Body of pancreas (tissue), 4 donors: ENCODE data around the gene HERPUD2.

Source experiments
- POLR2A ChIP-seq, 3 donors: fragments of 450-650 bp; IDR thresholded peaks; one replicate each; pipeline ENCODE4 v1.6.1; 2016; ENCODE audit warnings: antibody characterized with exemption in 3 of 3, mild to moderate bottlenecking in 2 of 3
- TF ChIP-seq, protein P1 (sequence below), 7 experiments: fragments of 450-650 bp in 4 of 7; fragments of 200-600 bp in 3 of 7; sonication (generic) in 3 of 7; IDR thresholded peaks; one replicate each; pipeline ENCODE4 v1.5.1; 2016 to 2019; ENCODE audit warnings: antibody characterized with exemption in 7 of 7

DNA sequence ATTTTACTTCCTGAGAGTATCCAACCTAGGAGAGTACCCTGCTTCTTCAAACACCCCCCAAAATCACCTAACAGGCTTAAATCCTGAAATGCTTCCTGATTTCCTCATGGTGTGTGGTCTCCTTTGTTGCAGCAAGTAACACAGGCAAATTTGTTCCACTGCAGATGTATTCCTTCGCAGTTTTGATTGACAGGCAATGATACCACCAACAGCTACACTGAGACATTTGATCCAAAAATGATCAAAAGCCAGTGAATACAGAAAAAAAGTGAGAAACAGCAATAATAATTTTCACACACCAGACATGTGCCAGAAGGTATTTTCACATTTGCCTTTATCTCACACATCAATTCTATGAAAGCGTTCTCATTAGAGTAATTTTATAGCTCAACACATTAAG is 95.9 kb downstream of the HERPUD2 start:
- TF ChIP-seq POLR2A (IDR thresholded peaks at IDR 0.05): no peak
- TF ChIP-seq, protein P1, sequence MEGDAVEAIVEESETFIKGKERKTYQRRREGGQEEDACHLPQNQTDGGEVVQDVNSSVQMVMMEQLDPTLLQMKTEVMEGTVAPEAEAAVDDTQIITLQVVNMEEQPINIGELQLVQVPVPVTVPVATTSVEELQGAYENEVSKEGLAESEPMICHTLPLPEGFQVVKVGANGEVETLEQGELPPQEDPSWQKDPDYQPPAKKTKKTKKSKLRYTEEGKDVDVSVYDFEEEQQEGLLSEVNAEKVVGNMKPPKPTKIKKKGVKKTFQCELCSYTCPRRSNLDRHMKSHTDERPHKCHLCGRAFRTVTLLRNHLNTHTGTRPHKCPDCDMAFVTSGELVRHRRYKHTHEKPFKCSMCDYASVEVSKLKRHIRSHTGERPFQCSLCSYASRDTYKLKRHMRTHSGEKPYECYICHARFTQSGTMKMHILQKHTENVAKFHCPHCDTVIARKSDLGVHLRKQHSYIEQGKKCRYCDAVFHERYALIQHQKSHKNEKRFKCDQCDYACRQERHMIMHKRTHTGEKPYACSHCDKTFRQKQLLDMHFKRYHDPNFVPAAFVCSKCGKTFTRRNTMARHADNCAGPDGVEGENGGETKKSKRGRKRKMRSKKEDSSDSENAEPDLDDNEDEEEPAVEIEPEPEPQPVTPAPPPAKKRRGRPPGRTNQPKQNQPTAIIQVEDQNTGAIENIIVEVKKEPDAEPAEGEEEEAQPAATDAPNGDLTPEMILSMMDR (IDR thresholded peaks at IDR 0.05): no peak
